Neural progenitor cell (in vitro differentiated cells): ENCODE measurements around the gene ENTPD2. TPM values are rescaled to one million over a fixed set of nuclear protein-coding genes. Genes with fewer than 3 reads are reported as not detected.
"Not testable (repeated sequence)": the region's sequence is repeated elsewhere in the genome, so short reads cannot be mapped to it uniquely, and the experiment has no call there.

Experiments used
- DNase-seq: peaks from one replicate; pipeline ENCODE4 v3.0.0-alpha.2; 2016; ENCODE audit warnings: low spot score
- H2AFZ ChIP-seq: fragments of 200-600 bp; sonication (generic); replicated peaks from 2 replicates; pipeline ENCODE4 v1.6.1; 2016; ENCODE audit warnings: antibody characterized with exemption
- H3F3A ChIP-seq: fragments of 200-600 bp; sonication (generic); 2 replicates; pipeline ENCODE4 v1.6.1; 2016; ENCODE audit warnings: antibody characterized with exemption, low read depth
- H3K27ac ChIP-seq: fragments of 200-600 bp; sonication (generic); 2 replicates; pipeline ENCODE4 v1.5.1; 2016; ENCODE audit warnings: mild to moderate bottlenecking
- H3K27me3 ChIP-seq: fragments of 200-600 bp; sonication (generic); 2 replicates; pipeline ENCODE4 v1.6.1; 2016; ENCODE audit warnings: mild to moderate bottlenecking, moderate library complexity
- H3K36me3 ChIP-seq: fragments of 200-600 bp; sonication (generic); 2 replicates; pipeline ENCODE4 v1.5.1; 2016
- H3K4me1 ChIP-seq: fragments of 200-600 bp; sonication (generic); 2 replicates; pipeline ENCODE4 v1.6.1; 2016; ENCODE audit warnings: mixed run types
- H3K4me2 ChIP-seq: fragments of 200-600 bp; sonication (generic); 2 replicates; pipeline ENCODE4 v1.6.1; 2016
- H3K4me3 ChIP-seq: fragments of 200-600 bp; sonication (generic); 2 replicates; pipeline ENCODE4 v1.5.1; 2016
- H3K79me2 ChIP-seq: fragments of 200-600 bp; sonication (generic); 2 replicates; pipeline ENCODE4 v1.6.1; 2016; ENCODE audit warnings: low read depth
- H3K9ac ChIP-seq: fragments of 200-600 bp; sonication (generic); 2 replicates; pipeline ENCODE4 v1.6.1; 2016
- H3K9me3 ChIP-seq: fragments of 200-600 bp; sonication (generic); 2 replicates; pipeline ENCODE4 v1.5.1; 2016; ENCODE audit warnings: low read depth
- H4K20me1 ChIP-seq: fragments of 200-600 bp; sonication (generic); 2 replicates; pipeline ENCODE4 v1.6.1; 2016; ENCODE audit warnings: low read depth
- H3K27ac Mint-ChIP-seq: 3 replicates; pipeline ENCODE4 v1.8.0; 2021; ENCODE audit warnings: mixed read lengths
- H3K27me3 Mint-ChIP-seq: 2 replicates; pipeline ENCODE4 v1.8.0; 2022; ENCODE audit warnings: low read depth, mild to moderate bottlenecking, inconsistent platforms, moderate library complexity, mixed read lengths; ENCODE audit not compliant: insufficient read depth
- H3K36me3 Mint-ChIP-seq: 3 replicates; pipeline ENCODE4 v1.8.0; 2021; ENCODE audit warnings: mixed read lengths
- H3K4me1 Mint-ChIP-seq: 3 replicates; pipeline ENCODE4 v1.8.0; 2021; ENCODE audit warnings: mixed read lengths
- H3K4me3 Mint-ChIP-seq: 3 replicates; pipeline ENCODE4 v1.8.0; 2021; ENCODE audit warnings: mild to moderate bottlenecking, moderate library complexity, mixed read lengths
- H3K9me3 Mint-ChIP-seq: 3 replicates; pipeline ENCODE4 v1.8.0; 2020; ENCODE audit warnings: mixed read lengths
- EZH2 ChIP-seq: fragments of 200-600 bp; sonication (generic); IDR thresholded peaks from 2 replicates; pipeline ENCODE4 v1.6.1; 2017; ENCODE audit warnings: antibody characterized with exemption, mild to moderate bottlenecking, moderate library complexity
- EZH2phosphoT487 ChIP-seq: fragments of 200-600 bp; sonication (generic); IDR thresholded peaks from 2 replicates; pipeline ENCODE4 v1.6.1; 2017; ENCODE audit warnings: antibody characterized with exemption
- total RNA-seq: library from RNA; depleted of rRNA; stranded (reverse); fragments of >200 nt; gene quantifications from 2 replicates; pipeline ENCODE4 v1.2.3, GENCODE V29; 2015; ENCODE audit warnings: low replicate concordance
- TF ChIP-seq, protein P1 (sequence below): fragments of 200-600 bp; sonication (generic); IDR thresholded peaks from 2 replicates; pipeline ENCODE4 v1.5.1; 2017; ENCODE audit warnings: antibody characterized with exemption, mild to moderate bottlenecking

ENTPD2 gene
- total RNA-seq, 1 donor from 2014 or later = not detected

DNA sequence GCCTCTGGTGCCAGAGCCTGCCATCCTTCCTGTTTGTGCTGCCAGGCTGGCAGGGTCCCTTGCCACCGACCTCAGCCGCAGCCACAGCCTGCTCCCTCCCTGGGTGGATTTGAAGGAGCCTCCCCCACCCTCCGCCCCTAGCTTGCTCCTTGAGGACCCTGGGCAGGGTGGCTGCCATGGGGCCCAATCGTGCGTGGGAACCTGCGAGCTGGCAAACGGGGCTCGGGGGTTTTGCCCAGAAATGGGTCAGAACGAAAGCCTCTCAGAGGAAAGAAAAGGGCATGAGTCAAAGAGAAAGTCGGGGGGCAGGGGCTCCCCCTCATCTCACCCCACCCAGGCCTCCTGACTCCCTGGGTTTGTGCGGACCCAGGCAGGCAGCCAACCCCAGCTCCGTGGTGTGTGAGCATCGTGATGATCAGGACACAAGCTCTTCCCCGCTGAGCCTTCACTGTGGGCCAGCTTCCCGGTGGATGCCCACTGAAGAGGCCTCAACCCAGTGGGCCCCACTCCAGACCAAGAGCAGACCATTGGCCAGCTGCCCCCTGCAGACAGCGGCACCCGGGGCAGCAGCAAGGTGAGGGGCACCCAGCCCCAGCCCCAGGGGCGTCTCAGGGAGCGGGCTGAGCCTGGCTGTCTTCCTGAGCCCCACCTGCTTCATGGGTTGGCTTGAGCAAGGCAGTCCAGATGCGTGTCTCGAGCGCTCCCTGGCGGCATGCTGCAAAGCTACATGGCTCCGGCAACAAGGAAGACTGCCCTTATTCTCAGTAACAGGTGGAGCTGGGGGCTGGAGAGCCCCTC is 19.0 kb downstream of the ENTPD2 start:
- Mint-ChIP-seq H3K9me3 (no peaks in the 10 kb centered on the region), H3K36me3 (no peaks in the 10 kb centered on the region), H3K4me3 (no peak overlapping the region), H3K4me1 (no peaks in the 10 kb centered on the region), H3K27me3 (no peaks in the 10 kb centered on the region), H3K27ac (no peak overlapping the region)
- Histone ChIP-seq H2AFZ (no peak overlapping the region), H3K36me3 (no peaks in the 10 kb centered on the region), H3K4me2 (peak overlapping the region; percentile 22), H4K20me1 (no peaks in the 10 kb centered on the region), H3K9ac (no peak overlapping the region), H3K27me3 (no peaks in the 10 kb centered on the region), H3K79me2 (no peaks in the 10 kb centered on the region), H3K27ac (no peak overlapping the region), H3K9me3 (no peaks in the 10 kb centered on the region), H3F3A (peaks cover 6% of the 10 kb centered on the region), H3K4me3 (no peak overlapping the region), H3K4me1 (no peaks in the 10 kb centered on the region)
- no peak for TF ChIP-seq EZH2
- TF ChIP-seq, protein P1, sequence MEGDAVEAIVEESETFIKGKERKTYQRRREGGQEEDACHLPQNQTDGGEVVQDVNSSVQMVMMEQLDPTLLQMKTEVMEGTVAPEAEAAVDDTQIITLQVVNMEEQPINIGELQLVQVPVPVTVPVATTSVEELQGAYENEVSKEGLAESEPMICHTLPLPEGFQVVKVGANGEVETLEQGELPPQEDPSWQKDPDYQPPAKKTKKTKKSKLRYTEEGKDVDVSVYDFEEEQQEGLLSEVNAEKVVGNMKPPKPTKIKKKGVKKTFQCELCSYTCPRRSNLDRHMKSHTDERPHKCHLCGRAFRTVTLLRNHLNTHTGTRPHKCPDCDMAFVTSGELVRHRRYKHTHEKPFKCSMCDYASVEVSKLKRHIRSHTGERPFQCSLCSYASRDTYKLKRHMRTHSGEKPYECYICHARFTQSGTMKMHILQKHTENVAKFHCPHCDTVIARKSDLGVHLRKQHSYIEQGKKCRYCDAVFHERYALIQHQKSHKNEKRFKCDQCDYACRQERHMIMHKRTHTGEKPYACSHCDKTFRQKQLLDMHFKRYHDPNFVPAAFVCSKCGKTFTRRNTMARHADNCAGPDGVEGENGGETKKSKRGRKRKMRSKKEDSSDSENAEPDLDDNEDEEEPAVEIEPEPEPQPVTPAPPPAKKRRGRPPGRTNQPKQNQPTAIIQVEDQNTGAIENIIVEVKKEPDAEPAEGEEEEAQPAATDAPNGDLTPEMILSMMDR = peak; percentile 82
- DNase-seq = peak; percentile 92

DNA sequence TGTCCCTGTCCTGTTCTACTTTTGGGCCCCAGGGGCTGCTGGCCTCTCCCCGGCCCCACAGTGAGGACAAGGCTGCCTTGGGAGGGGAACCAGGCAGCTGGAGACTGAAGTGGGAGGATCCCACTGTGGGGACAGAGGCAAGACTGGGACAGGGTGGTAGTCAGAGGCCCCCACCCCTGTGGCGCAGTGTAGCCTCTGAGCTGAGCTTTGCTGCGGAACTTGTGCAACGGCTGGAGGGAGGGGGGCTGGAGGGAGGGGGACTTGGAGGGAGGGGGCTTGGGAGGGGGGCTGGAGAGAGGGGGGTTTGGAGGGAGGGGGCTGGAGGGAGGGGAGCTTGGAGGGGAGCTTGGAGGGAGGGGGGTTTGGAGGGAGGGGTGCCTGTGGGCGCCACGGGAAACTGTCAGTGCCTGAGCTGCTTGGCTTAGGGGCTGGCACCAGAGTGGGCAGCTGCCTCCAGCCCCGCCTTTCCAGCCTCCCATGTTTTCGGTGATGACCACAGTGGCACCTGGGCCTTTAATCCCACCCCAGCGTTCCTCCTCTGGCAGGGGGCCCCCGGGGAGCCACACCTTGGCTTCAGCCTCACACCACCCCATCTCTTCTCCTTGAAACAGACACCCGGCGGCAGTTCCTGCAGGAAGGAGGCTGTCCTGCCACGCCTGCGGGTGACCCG is 19.7 kb downstream of the ENTPD2 start:
- Histone ChIP-seq H3K4me1 (no peaks in the 10 kb centered on the region), H3K36me3 (no peaks in the 10 kb centered on the region), H3K4me2 (no peak overlapping the region), H3K27me3 (peaks cover 2% of the 10 kb centered on the region), H3K79me2 (no peaks in the 10 kb centered on the region), H2AFZ (no peak overlapping the region), H3K4me3 (no peak overlapping the region), H4K20me1 (no peaks in the 10 kb centered on the region), H3K9ac (no peak overlapping the region), H3K9me3 (no peaks in the 10 kb centered on the region), H3F3A (peaks cover 11% of the 10 kb centered on the region), H3K27ac (no peak overlapping the region)
- Mint-ChIP-seq H3K9me3 (no peaks in the 10 kb centered on the region), H3K4me3 (no peak overlapping the region), H3K27ac (no peak overlapping the region), H3K36me3 (no peaks in the 10 kb centered on the region), H3K27me3 (no peaks in the 10 kb centered on the region), H3K4me1 (peaks cover 5% of the 10 kb centered on the region)
- DNase-seq = no peak
- TF ChIP-seq, protein P1 = no peak
- no peak for TF ChIP-seq EZH2

DNA sequence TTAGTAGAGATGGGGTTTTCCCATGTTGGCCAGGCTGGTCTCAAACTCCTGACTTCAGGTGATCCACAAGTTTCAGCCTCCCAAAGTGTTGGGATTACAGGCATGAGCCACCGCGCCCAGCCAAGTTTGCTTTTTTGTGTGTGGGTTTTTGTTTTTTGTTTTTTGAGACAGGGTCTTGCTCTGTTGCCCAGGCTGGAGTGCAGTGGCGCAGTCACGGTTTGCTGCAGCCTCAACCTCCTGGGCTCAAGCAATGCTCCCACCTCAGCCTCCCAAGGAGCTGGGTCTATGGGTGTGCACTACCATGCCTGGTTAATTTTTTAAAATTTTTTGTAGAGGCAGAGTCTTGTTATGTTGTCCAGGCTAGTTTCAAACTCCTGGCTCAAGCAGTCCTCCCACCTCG is 20.4 kb downstream of the ENTPD2 start:
- not testable (repeated sequence) for H3K4me2 ChIP-seq, H4K20me1 ChIP-seq, H3K4me3 Mint-ChIP-seq, H3K27ac ChIP-seq, H3K27me3 ChIP-seq, H3K27ac Mint-ChIP-seq, H3K79me2 ChIP-seq, H3K4me1 ChIP-seq, H3K36me3 Mint-ChIP-seq, DNase-seq, H3K4me1 Mint-ChIP-seq, H3K9me3 Mint-ChIP-seq, H3K9ac ChIP-seq, H2AFZ ChIP-seq, H3K36me3 ChIP-seq, H3K9me3 ChIP-seq, H3K27me3 Mint-ChIP-seq, H3K4me3 ChIP-seq
- peaks cover 18% of the 10 kb centered on the region for H3F3A ChIP-seq

DNA sequence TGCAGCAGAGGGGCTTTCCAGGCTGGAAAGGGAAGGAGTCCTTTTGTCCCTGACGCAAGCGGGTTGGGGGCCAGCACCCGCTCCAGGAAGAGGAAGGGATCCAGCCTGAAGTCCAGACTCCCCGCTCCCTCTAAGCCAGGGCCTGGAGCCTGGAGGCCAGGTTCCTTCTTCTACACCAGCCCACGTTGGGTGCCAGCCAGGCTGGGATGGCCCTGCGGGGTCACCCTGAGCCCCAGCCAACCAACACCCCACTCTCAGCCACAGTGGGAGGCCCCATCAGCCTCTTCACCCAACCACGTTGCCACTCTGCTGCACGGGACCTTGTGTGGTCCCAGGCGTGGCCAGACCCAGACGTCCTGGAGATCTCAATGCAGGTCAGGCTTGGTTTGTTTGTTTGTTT is 21.0 kb downstream of the ENTPD2 start:
- H3F3A ChIP-seq = peaks cover 20% of the 10 kb centered on the region
- no peak overlapping the region for H3K9ac ChIP-seq
- no peak overlapping the region for H3K4me3 Mint-ChIP-seq
- H3K79me2 ChIP-seq = no peaks in the 10 kb centered on the region
- H3K4me1 Mint-ChIP-seq = peaks cover 5% of the 10 kb centered on the region
- H3K27me3 ChIP-seq = peaks cover 11% of the 10 kb centered on the region
- no peaks in the 10 kb centered on the region for H3K4me1 ChIP-seq
- no peak overlapping the region for H3K27ac ChIP-seq
- H3K9me3 Mint-ChIP-seq = no peaks in the 10 kb centered on the region
- H3K36me3 Mint-ChIP-seq = no peaks in the 10 kb centered on the region
- no peaks in the 10 kb centered on the region for H3K9me3 ChIP-seq
- TF ChIP-seq EZH2phosphoT487 = no peak
- TF ChIP-seq, protein P1 = no peak
- no peak for TF ChIP-seq EZH2
- H3K4me3 ChIP-seq = no peak overlapping the region
- no peak overlapping the region for H2AFZ ChIP-seq
- no peak for DNase-seq
- H3K36me3 ChIP-seq = no peaks in the 10 kb centered on the region
- no peak overlapping the region for H3K4me2 ChIP-seq
- no peak overlapping the region for H3K27ac Mint-ChIP-seq
- H3K27me3 Mint-ChIP-seq = no peaks in the 10 kb centered on the region
- H4K20me1 ChIP-seq = no peaks in the 10 kb centered on the region
